HCT116 (cell line): ENCODE measurements around the gene PPFIBP1.

ENCODE experiments used
- CEBPB ChIP-seq: IDR thresholded peaks from 2 replicates; pipeline ENCODE4 v1.6.1; 2012; ENCODE audit warnings: low read depth
- EZH2 ChIP-seq: fragments of 200-600 bp; sonication (generic); IDR thresholded peaks from 2 replicates; pipeline ENCODE4 v1.6.1; 2017; ENCODE audit warnings: antibody characterized with exemption, mixed run types
- EZH2phosphoT487 ChIP-seq: fragments of 200-600 bp; IDR thresholded peaks from 2 replicates; pipeline ENCODE4 v1.6.1; 2018; ENCODE audit warnings: antibody characterized with exemption, borderline replicate concordance
- FOSL1 ChIP-seq: IDR thresholded peaks from 2 replicates; pipeline ENCODE4 v1.6.1; 2012; ENCODE audit warnings: low read depth
- POLR2A ChIP-seq: IDR thresholded peaks from 2 replicates; pipeline ENCODE4 v1.7.0; 2011; ENCODE audit warnings: borderline replicate concordance; ENCODE audit not compliant: insufficient read depth, insufficient read length; ENCODE audit errors: extremely low read depth
- POLR2AphosphoS5 ChIP-seq: IDR thresholded peaks from 2 replicates; pipeline ENCODE4 v1.6.1; 2011; ENCODE audit warnings: mild to moderate bottlenecking, low read depth, low read length, moderate library complexity
- SIN3A ChIP-seq: IDR thresholded peaks from 2 replicates; pipeline ENCODE4 v1.6.1; 2012; ENCODE audit warnings: low read depth
- YY1 ChIP-seq: IDR thresholded peaks from 2 replicates; pipeline ENCODE4 v1.6.1; 2011; ENCODE audit warnings: low read length, low read depth, moderate library complexity, mild to moderate bottlenecking; ENCODE audit not compliant: insufficient replicate concordance; ENCODE audit errors: extremely low read depth
- TF ChIP-seq, protein P1 (sequence below), 3 experiments: fragments of 200-600 bp in 1 of 3; sonication (generic) in 1 of 3; IDR thresholded peaks in 2 of 3; conservative IDR thresholded peaks in 1 of 3; 2 replicates each; pipeline ENCODE4 v1.5.1; 2012 to 2017; ENCODE audit warnings: low read depth in 2 of 3, low read length in 2 of 3, antibody characterized with exemption in 1 of 3, borderline replicate concordance in 1 of 3, control low read depth in 1 of 3, mild to moderate bottlenecking in 1 of 3, mixed read lengths in 1 of 3, mixed run types in 1 of 3, moderate library complexity in 1 of 3; ENCODE audit not compliant: insufficient read depth in 1 of 3
- TF ChIP-seq, protein P2 (sequence below): IDR thresholded peaks from 2 replicates; pipeline ENCODE4 v1.6.1; 2012; ENCODE audit warnings: low read depth

DNA sequence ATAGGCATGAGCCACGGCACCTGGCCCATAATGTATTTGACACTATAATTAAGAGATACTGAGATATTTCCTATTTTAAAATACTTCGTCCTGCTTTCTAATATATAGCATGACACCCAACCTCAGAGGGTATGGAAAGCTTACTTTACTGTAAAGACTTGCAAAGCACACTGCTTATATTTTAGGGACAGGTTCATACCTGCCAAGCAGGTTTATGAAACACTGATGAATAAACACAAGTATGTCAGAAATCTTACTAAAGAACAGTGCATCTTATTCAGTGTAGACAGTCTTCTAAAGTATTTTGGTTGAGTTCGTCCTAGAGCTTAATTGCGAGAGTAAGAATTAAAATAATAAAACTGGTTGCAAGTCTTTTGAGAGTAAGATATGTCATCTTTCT, 65.4 kb downstream of the PPFIBP1 start:
- no peak for TF ChIP-seq POLR2AphosphoS5
- TF ChIP-seq, protein P1, sequence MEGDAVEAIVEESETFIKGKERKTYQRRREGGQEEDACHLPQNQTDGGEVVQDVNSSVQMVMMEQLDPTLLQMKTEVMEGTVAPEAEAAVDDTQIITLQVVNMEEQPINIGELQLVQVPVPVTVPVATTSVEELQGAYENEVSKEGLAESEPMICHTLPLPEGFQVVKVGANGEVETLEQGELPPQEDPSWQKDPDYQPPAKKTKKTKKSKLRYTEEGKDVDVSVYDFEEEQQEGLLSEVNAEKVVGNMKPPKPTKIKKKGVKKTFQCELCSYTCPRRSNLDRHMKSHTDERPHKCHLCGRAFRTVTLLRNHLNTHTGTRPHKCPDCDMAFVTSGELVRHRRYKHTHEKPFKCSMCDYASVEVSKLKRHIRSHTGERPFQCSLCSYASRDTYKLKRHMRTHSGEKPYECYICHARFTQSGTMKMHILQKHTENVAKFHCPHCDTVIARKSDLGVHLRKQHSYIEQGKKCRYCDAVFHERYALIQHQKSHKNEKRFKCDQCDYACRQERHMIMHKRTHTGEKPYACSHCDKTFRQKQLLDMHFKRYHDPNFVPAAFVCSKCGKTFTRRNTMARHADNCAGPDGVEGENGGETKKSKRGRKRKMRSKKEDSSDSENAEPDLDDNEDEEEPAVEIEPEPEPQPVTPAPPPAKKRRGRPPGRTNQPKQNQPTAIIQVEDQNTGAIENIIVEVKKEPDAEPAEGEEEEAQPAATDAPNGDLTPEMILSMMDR (IDR thresholded peaks at IDR 0.05 in 2 of 3, conservative IDR thresholded peaks at IDR 0.05 in 1 of 3; ENCODE audit: borderline replicate concordance in 1 of 3, insufficient read depth in 1 of 3, low read depth in 2 of 3, low read length in 2 of 3), result no peak
- TF ChIP-seq EZH2, result no peak
- no peak for TF ChIP-seq POLR2A
- TF ChIP-seq CEBPB, result no peak
- TF ChIP-seq EZH2phosphoT487, result no peak
- TF ChIP-seq, protein P2, sequence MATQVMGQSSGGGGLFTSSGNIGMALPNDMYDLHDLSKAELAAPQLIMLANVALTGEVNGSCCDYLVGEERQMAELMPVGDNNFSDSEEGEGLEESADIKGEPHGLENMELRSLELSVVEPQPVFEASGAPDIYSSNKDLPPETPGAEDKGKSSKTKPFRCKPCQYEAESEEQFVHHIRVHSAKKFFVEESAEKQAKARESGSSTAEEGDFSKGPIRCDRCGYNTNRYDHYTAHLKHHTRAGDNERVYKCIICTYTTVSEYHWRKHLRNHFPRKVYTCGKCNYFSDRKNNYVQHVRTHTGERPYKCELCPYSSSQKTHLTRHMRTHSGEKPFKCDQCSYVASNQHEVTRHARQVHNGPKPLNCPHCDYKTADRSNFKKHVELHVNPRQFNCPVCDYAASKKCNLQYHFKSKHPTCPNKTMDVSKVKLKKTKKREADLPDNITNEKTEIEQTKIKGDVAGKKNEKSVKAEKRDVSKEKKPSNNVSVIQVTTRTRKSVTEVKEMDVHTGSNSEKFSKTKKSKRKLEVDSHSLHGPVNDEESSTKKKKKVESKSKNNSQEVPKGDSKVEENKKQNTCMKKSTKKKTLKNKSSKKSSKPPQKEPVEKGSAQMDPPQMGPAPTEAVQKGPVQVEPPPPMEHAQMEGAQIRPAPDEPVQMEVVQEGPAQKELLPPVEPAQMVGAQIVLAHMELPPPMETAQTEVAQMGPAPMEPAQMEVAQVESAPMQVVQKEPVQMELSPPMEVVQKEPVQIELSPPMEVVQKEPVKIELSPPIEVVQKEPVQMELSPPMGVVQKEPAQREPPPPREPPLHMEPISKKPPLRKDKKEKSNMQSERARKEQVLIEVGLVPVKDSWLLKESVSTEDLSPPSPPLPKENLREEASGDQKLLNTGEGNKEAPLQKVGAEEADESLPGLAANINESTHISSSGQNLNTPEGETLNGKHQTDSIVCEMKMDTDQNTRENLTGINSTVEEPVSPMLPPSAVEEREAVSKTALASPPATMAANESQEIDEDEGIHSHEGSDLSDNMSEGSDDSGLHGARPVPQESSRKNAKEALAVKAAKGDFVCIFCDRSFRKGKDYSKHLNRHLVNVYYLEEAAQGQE, result no peak
- TF ChIP-seq FOSL1, result no peak
- no peak for TF ChIP-seq YY1
- no peak for TF ChIP-seq SIN3A
